ENCODE results near the gene SPAG16.

The SPAG16 gene

DNA sequence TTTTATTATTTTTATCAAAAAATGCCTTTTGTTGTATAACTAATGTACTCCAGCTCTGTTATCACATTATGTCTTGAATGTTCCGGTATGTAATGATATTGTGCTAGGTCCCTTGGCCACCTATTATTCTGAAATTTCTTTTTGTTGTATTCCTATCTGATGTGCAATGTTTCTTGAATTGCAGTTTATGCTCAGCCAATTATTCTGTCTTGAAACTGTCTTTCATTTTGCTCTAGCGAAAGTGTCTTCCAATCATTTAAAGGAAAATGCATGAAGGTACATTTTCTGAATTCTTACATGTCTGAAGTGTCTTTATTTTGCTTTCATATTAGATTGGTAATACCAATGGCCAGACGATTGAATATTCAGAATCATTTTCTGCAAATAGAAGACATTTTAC lies 277.5 kb downstream of the SPAG16 start:
- TF ChIP-seq SIN3A (IDR thresholded peaks at IDR 0.05; ENCODE audit: borderline replicate concordance, insufficient read depth, low read length), result no peak
- TF ChIP-seq POLR2AphosphoS5 (IDR thresholded peaks at IDR 0.05; ENCODE audit: low read depth, low read length), result no peak
- no peak for TF ChIP-seq FOXP2 (optimal IDR thresholded peaks at IDR 0.05; ENCODE audit: borderline replicate concordance, extremely low read depth, extremely low read length, insufficient read depth)
- TF ChIP-seq, protein P1, sequence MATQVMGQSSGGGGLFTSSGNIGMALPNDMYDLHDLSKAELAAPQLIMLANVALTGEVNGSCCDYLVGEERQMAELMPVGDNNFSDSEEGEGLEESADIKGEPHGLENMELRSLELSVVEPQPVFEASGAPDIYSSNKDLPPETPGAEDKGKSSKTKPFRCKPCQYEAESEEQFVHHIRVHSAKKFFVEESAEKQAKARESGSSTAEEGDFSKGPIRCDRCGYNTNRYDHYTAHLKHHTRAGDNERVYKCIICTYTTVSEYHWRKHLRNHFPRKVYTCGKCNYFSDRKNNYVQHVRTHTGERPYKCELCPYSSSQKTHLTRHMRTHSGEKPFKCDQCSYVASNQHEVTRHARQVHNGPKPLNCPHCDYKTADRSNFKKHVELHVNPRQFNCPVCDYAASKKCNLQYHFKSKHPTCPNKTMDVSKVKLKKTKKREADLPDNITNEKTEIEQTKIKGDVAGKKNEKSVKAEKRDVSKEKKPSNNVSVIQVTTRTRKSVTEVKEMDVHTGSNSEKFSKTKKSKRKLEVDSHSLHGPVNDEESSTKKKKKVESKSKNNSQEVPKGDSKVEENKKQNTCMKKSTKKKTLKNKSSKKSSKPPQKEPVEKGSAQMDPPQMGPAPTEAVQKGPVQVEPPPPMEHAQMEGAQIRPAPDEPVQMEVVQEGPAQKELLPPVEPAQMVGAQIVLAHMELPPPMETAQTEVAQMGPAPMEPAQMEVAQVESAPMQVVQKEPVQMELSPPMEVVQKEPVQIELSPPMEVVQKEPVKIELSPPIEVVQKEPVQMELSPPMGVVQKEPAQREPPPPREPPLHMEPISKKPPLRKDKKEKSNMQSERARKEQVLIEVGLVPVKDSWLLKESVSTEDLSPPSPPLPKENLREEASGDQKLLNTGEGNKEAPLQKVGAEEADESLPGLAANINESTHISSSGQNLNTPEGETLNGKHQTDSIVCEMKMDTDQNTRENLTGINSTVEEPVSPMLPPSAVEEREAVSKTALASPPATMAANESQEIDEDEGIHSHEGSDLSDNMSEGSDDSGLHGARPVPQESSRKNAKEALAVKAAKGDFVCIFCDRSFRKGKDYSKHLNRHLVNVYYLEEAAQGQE (IDR thresholded peaks at IDR 0.05; ENCODE audit: insufficient read depth in 1 of 2, low read depth in 2 of 2, low read length in 2 of 2), result no peak
- TF ChIP-seq TAF1 (IDR thresholded peaks at IDR 0.05; ENCODE audit: borderline replicate concordance, insufficient read depth, low read length), result no peak

DNA sequence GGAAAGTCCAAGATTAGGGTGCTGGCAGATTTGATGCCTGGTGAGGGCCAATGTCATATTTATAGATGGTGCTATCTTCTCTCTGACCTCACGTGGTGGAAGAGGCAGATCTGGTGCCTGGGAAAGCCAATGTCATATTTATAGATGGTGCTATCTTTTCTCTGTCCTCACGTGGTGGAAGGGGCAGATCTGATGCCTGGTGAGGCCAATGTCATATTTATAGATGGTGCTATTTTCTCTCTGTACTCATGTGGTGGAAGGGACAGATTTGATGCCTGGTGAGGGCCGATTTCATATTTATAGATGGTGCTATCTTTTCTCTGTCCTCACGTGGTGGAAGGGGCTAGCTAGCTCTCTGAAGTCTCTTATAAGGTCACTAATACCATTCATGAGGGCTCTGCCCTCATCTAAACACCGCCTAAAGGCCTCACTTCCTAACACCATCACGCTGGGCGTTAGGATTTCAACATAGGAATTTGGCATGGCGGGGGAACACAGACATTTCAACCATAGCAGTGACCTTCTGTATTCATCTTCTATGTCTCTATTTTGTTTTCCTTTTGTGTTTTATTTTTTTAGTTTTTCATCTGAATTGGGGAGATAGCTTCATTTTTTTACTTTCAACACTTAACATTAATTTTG lies 278.4 kb downstream of the SPAG16 start:
- TF ChIP-seq FOXP2 (optimal IDR thresholded peaks at IDR 0.05; ENCODE audit: borderline replicate concordance, extremely low read depth, extremely low read length, insufficient read depth), result no peak
- no peak for TF ChIP-seq SIN3A (IDR thresholded peaks at IDR 0.05; ENCODE audit: borderline replicate concordance, insufficient read depth, low read length)
- TF ChIP-seq, protein P1 (IDR thresholded peaks at IDR 0.05; ENCODE audit: insufficient read depth in 1 of 2, low read depth in 2 of 2, low read length in 2 of 2), result no peak
- no peak for TF ChIP-seq POLR2AphosphoS5 (IDR thresholded peaks at IDR 0.05; ENCODE audit: low read depth, low read length)
- TF ChIP-seq TAF1 (IDR thresholded peaks at IDR 0.05; ENCODE audit: borderline replicate concordance, insufficient read depth, low read length), result no peak

DNA sequence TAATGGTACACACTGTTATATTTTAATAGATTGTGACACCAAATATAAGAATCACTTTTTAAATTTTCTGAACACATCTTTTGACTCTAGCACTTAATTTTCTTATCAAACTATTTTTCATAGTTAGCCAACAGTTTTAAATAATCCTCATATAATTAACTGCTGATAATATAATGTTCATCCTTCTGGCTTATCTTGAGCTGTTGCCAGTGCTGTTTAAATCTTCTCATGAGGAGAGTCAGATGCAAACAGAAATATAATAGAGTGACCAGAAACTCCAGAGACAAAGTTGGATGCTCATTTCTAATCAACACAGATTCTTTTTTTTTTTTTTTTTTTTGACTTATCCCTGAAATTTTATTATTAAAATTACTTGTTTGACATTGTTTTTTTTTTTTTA lies 282.6 kb downstream of the SPAG16 start:
- no peak for TF ChIP-seq SIN3A (IDR thresholded peaks at IDR 0.05; ENCODE audit: borderline replicate concordance, insufficient read depth, low read length)
- TF ChIP-seq FOXP2 (optimal IDR thresholded peaks at IDR 0.05; ENCODE audit: borderline replicate concordance, extremely low read depth, extremely low read length, insufficient read depth), result no peak
- TF ChIP-seq, protein P1 (IDR thresholded peaks at IDR 0.05; ENCODE audit: insufficient read depth in 1 of 2, low read depth in 2 of 2, low read length in 2 of 2), result no peak
- no peak for TF ChIP-seq TAF1 (IDR thresholded peaks at IDR 0.05; ENCODE audit: borderline replicate concordance, insufficient read depth, low read length)
- no peak for TF ChIP-seq POLR2AphosphoS5 (IDR thresholded peaks at IDR 0.05; ENCODE audit: low read depth, low read length)

DNA sequence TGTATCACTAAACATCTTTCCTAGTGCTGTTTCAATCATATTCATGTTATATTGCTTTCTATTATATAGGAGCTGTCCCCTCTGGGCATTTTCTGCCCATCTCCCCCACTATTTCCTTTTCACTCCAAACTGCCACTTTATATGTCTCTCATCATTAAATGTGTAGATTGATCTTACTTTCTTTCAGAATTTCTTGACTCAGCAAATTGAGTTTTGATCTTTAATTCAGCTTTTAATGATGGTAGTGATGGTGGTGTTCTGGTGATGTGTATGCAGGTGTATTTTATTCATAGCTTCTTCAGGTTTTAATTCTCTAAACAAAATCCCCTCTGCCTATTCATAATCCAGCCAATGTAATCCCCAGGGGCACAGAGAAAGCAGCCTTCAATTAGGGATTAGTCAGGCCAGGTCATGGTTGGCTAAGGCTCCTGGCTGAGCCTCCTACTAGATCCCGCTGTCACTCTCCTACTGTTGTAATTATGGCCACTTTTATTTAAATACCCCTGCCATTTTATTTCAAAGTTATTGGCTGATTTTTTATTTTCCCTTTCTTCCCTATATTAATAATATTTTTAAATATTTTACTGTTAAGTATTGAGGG lies 325.4 kb downstream of the SPAG16 start:
- no peak for TF ChIP-seq SIN3A (IDR thresholded peaks at IDR 0.05; ENCODE audit: borderline replicate concordance, insufficient read depth, low read length)
- TF ChIP-seq FOXP2 (optimal IDR thresholded peaks at IDR 0.05; ENCODE audit: borderline replicate concordance, extremely low read depth, extremely low read length, insufficient read depth), result no peak
- no peak for TF ChIP-seq POLR2AphosphoS5 (IDR thresholded peaks at IDR 0.05; ENCODE audit: low read depth, low read length)
- TF ChIP-seq TAF1 (IDR thresholded peaks at IDR 0.05; ENCODE audit: borderline replicate concordance, insufficient read depth, low read length), result no peak
- TF ChIP-seq, protein P1 (IDR thresholded peaks at IDR 0.05; ENCODE audit: insufficient read depth in 1 of 2, low read depth in 2 of 2, low read length in 2 of 2), result no peak
